OCI-LY7 (cell line): ENCODE data around the gene AIMP1. TPM values are rescaled to one million over a fixed set of nuclear protein-coding genes. Genes with fewer than 3 reads are reported as not detected.
"Not testable (repeated sequence)": the region's sequence is repeated elsewhere in the genome, so short reads cannot be mapped to it uniquely, and the experiment has no call there.

Experiments
- BruUV-seq: library from RNA; stranded (reverse); fragments of 400-500 nt; replicated peaks from 2 replicates; lab custom pipeline; 2021; lab: Mats Ljungman, UMichigan
- CTCF ChIA-PET: fragments of 300-600 bp; sonication (Branson Sonifier 250); formaldehyde crosslinking; loops from one replicate; lab custom pipeline; 2022; ENCODE audit warnings: antibody characterized with exemption; ENCODE audit not compliant: unreplicated experiment; lab: Charles Lee
- POLR2A ChIA-PET: fragments of 300-600 bp; sonication (Branson Sonifier 250); formaldehyde crosslinking; loops from one replicate; lab custom pipeline; 2022; ENCODE audit warnings: antibody characterized with exemption; lab: Charles Lee
- DNase-seq: peaks from one replicate; pipeline ENCODE4 v3.0.0-alpha.2; 2015; ENCODE audit warnings: low spot score
- H2AFZ ChIP-seq: fragments of 200-600 bp; sonication (generic), shearing (Covaris generic); 2 replicates; pipeline ENCODE4 v1.6.1; 2014; ENCODE audit warnings: mild to moderate bottlenecking, antibody characterized with exemption, low read length, moderate library complexity
- H3K27ac ChIP-seq: fragments of 200-600 bp; sonication (generic); 2 replicates; pipeline ENCODE4 v1.5.1; 2014; ENCODE audit warnings: mixed run types, low read depth, mild to moderate bottlenecking, moderate library complexity, low read length, inconsistent platforms; ENCODE audit not compliant: poor library complexity, severe bottlenecking
- H3K36me3 ChIP-seq: fragments of 200-600 bp; sonication (generic); 2 replicates; pipeline ENCODE4 v1.6.1; 2014; ENCODE audit warnings: mild to moderate bottlenecking, antibody characterized with exemption, low read length, moderate library complexity, mixed read lengths; ENCODE audit not compliant: insufficient read depth
- H3K4me1 ChIP-seq: fragments of 200-600 bp; sonication (generic); 2 replicates; pipeline ENCODE4 v1.5.1; 2014; ENCODE audit warnings: mild to moderate bottlenecking, low read length; ENCODE audit not compliant: insufficient read depth, poor library complexity, severe bottlenecking
- H3K4me2 ChIP-seq: fragments of 200-600 bp; sonication (generic); 2 replicates; pipeline ENCODE4 v1.6.1; 2014; ENCODE audit warnings: mild to moderate bottlenecking, low read length
- H3K4me3 ChIP-seq: fragments of 200-600 bp; sonication (generic); 2 replicates; pipeline ENCODE4 v1.5.1; 2014; ENCODE audit warnings: mild to moderate bottlenecking, low read depth, low read length; ENCODE audit not compliant: poor library complexity, severe bottlenecking
- H3K79me2 ChIP-seq: fragments of 200-600 bp; sonication (generic); 2 replicates; pipeline ENCODE4 v1.6.1; 2016; ENCODE audit warnings: low read depth, mild to moderate bottlenecking, low read length, moderate library complexity, mixed read lengths; ENCODE audit not compliant: insufficient read depth
- H3K9me2 ChIP-seq: fragments of 200-600 bp; sonication (generic); 2 replicates; pipeline ENCODE4 v1.6.1; 2016; ENCODE audit warnings: mild to moderate bottlenecking, low read length, mixed read lengths; ENCODE audit not compliant: insufficient read depth
- H3K9me3 ChIP-seq: fragments of 200-600 bp; sonication (generic); 2 replicates; pipeline ENCODE4 v1.6.1; 2014; ENCODE audit warnings: mild to moderate bottlenecking, mixed run types, low read length, mixed read lengths
- H4K20me1 ChIP-seq: fragments of 200-600 bp; sonication (generic); 2 replicates; pipeline ENCODE4 v1.6.1; 2014; ENCODE audit warnings: mild to moderate bottlenecking, antibody characterized with exemption, low read length, moderate library complexity, mixed read lengths; ENCODE audit not compliant: insufficient read depth
- CTCF ChIP-seq: fragments of 200-600 bp; sonication (generic); conservative IDR thresholded peaks from 2 replicates; pipeline ENCODE4 v1.5.1; 2014; ENCODE audit warnings: mild to moderate bottlenecking, antibody characterized with exemption, low read length, moderate library complexity, mixed read lengths
- EZH2phosphoT487 ChIP-seq: fragments of 200-600 bp; sonication (generic); IDR thresholded peaks from 2 replicates; pipeline ENCODE4 v1.6.1; 2018; ENCODE audit warnings: low read depth, borderline replicate concordance, mild to moderate bottlenecking, mixed run types, antibody characterized with exemption, low read length, moderate library complexity, mixed read lengths
- intact Hi-C: fragments of 100-400 bp; cut with micrococcal nuclease; formaldehyde crosslinking; loops from one replicate; pipeline ENCODE4 v1.10.0; 2022; ENCODE audit not compliant: unreplicated experiment
- total RNA-seq, 2 experiments: library from RNA; depleted of rRNA in 1 of 2; stranded (reverse); fragments of >200 nt in 1 of 2; shearing (Covaris generic) in 1 of 2; gene quantifications; 2 replicates each; pipeline ENCODE4 v1.2.3, GENCODE V29; 2014 to 2022

The AIMP1 gene
- total RNA-seq, 2 experiments from 2014 or later, result 17.4 to 51.7 TPM

DNA sequence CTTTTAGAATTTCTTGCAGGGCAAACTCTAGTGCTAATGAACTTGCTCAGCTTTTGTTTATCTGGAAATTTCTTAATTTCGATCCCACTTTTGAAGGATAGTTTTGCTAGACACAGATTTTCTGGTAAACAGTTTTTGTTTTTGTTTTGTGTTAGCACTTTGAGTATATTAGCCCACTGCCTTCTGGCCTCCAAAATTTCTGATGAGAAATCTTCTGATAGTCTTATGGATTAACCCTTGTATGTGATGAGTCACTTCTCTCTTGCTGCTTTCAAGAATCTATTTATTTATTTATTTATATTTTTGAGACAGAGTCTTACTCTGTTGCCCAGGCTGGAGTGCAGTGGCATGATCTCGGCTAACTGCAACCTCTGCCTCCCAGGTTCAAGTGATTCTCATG is 79.2 kb downstream of the AIMP1 start:
- Histone ChIP-seq H3K9me2 (no peaks in the 10 kb centered on the region), H4K20me1 (no peaks in the 10 kb centered on the region), H3K4me1 (no peaks in the 10 kb centered on the region), H3K4me2 (no peak overlapping the region), H3K9me3 (peaks cover 9% of the 10 kb centered on the region; the same call in 1 of the 2 replicates), H3K27ac (no peak overlapping the region), H3K79me2 (no peaks in the 10 kb centered on the region), H2AFZ (no peak overlapping the region), H3K4me3 (no peak overlapping the region), H3K36me3 (no peaks in the 10 kb centered on the region)
- TF ChIP-seq EZH2phosphoT487 (no peak), CTCF (no peak)
- BruUV-seq, result no TSS peak
- ChIA-PET CTCF (no interaction called here), POLR2A (interaction anchor here (1.0 kb wide), 1 partner anchor 10 kb away, joined by 3 read pairs; no protein-coding TSS in a partner anchor)
- intact Hi-C loops, result no loop called here
- DNase-seq, result no peak

DNA sequence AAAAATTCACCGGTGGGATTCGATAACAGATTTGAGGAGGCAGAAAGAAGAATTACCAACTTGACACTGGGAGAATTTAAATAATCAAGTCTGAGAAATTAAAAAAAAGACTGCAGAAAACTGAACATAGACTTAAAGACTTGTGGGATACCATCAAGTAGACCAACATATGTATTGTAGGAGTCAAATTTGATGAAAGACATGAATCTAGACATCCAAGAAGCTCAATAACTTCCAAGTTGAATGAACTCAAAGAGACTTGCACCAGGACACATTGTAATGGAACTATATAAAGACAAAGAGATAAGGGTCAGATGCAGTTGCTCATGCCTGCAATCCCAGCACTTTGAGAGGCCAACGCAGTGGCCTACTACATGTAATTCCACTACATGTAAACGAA is 82.5 kb downstream of the AIMP1 start:
- POLR2A ChIA-PET, result interaction anchor here (0.6 kb wide), 1 partner anchor 582 kb away, joined by 3 read pairs; no protein-coding TSS in a partner anchor
- H3K27ac ChIP-seq, H4K20me1 ChIP-seq, CTCF ChIA-PET, BruUV-seq, H3K4me1 ChIP-seq, intact Hi-C loops, DNase-seq, H3K9me2 ChIP-seq, H3K9me3 ChIP-seq, H3K79me2 ChIP-seq, H3K4me3 ChIP-seq, H3K4me2 ChIP-seq, H3K36me3 ChIP-seq, H2AFZ ChIP-seq: not testable (repeated sequence)

Other genes starting within 250 kb of the AIMP1 start
- 30.2 and 46.5 TPM in 2 replicates for gene TBCK, start 341 bp upstream of the AIMP1 start, total RNA-seq (2014; rRNA removed; shearing (Covaris generic))
- gene TBCK, start 341 bp upstream of the AIMP1 start, total RNA-seq (2022), result 46.9 and 47.1 TPM in 2 replicates
- gene GIMD1, start 52.2 kb downstream of the AIMP1 start, total RNA-seq (2014; rRNA removed; shearing (Covaris generic)), result not detected in 2 replicates
- gene GIMD1, start 52.2 kb downstream of the AIMP1 start, total RNA-seq (2022), result not detected in 2 replicates